Pancreas (tissue), 10 donors: ENCODE results near the gene CLEC2A. TPM values are rescaled to one million over a fixed set of nuclear protein-coding genes. Genes with fewer than 3 reads are reported as not detected.

Experiments
- ATAC-seq, 4 donors: fragments of 200-7000 bp; cut with Tn5 transposase; one replicate each; pipeline versions ENCODE4 v1.8.0 to v1.9.1; 2020; ENCODE audit warnings: mild to moderate bottlenecking in 4 of 4, moderate library complexity in 4 of 4
- DNase-seq, 6 donors: peaks; one replicate each; pipeline ENCODE4 v3.0.0-alpha.2; 2020
- FAIRE-seq: peaks from 2 replicates; lab custom pipeline; 2012; peaks lifted over from hg19 to GRCh38; lab: Jason Lieb, UNC
- H3K27ac ChIP-seq, 4 donors: fragments of 200-600 bp; sonication (generic); 1 replicate in 3 of 4; 2 replicates in 1 of 4; pipeline versions ENCODE4 v1.5.0 to v1.8.0; 2020
- H3K27me3 ChIP-seq, 4 donors: fragments of 200-600 bp; one replicate each; pipeline ENCODE4 v1.8.0; 2021
- H3K36me3 ChIP-seq, 3 donors: fragments of 200-600 bp; sonication (generic) in 1 of 3; one replicate each; pipeline versions ENCODE4 v1.5.0 to v1.8.0; 2020 to 2021
- H3K4me1 ChIP-seq, 3 donors: fragments of 200-600 bp; one replicate each; pipeline ENCODE4 v1.8.0; 2021
- H3K4me3 ChIP-seq, 4 donors: fragments of 200-600 bp; sonication (generic) in 2 of 4; one replicate each; pipeline versions ENCODE4 v1.5.0 to v1.8.0; 2020 to 2021
- H3K9me3 ChIP-seq, 4 donors: fragments of 200-600 bp; one replicate each; pipeline ENCODE4 v1.8.0; 2021
- WGBS, 2 donors: extraction: QIAGEN DNeasy Blood & Tissue Kit; methylation state at CpG; one replicate each; pipeline ENCODE4 v1.1.7; 2013; 5-methylcytosine and 5-hydroxymethylcytosine counted together
- intact Hi-C, 3 donors: fragments of 100-400 bp; cut with DNase I; formaldehyde crosslinking; loops; one replicate each; pipeline versions ENCODE4 v1.11.1 to v1.14.2; 2022
- polyA plus RNA-seq, 2 donors: library from polyadenylated mRNA; stranded (reverse); fragments of 200-250 nt; gene quantifications; one replicate each; pipeline ENCODE4 v1.2.3, GENCODE V29; 2013
- total RNA-seq, 6 donors: library from RNA; stranded (reverse); fragmentation: NEBNext Ultra II Directional in 4 of 6; extraction: Animal tissue kit (Norgen Biotek cat#: 25700) in 4 of 6; gene quantifications; one replicate each; pipeline versions ENCODE4 v1.2.1 to v1.2.4, GENCODE V29; 2021 to 2023
- TF ChIP-seq, protein P1 (sequence below), 4 donors: fragments of 200-600 bp; sonication (generic) in 3 of 4; IDR thresholded peaks; one replicate each; pipeline versions ENCODE4 v1.5.0 to v1.8.0; 2021; ENCODE audit warnings: antibody characterized with exemption in 4 of 4
- donor health status: healthy with polysubstance abuse.
- donor health status: DM: no; HTN: no; CAD: no; lungs with moderate emphysema.
- donor health status: DM: no; HTN: no; CAD: no.
- donor health status: control.
- donor health status: control.
- donor health status: Bipolar disorder and iron deficiency.
- donor health status: DM: yes; HTN: yes; CAD: no.
- donor health status: DM: no; HTN: no; CAD: no.
- donor health status: DM: no; HTN: no; CAD: no.
- donor health status: DM: yes; HTN: yes; CAD: no.

The CLEC2A gene
- total and polyA plus RNA-seq, 8 donors, result not detected

DNA sequence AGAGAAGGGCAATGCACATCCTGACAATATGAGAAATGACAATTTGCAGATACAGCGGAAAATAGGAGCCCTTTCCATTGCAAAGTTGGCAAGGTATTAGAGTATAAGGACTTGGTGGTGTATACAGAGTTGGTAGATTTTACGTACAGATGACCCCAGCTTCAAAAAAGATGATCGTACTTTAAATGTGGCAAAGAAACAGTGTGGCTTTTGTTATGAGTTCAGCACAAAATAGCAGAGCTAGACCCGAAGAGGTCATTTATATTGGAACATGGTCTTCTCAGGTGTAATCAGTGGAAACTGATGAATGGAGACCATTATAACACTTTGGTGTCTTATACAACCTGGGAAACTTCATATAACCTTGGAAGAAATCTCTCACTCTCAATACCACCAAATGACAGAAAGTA, 65.3 kb downstream of the CLEC2A start:
- Histone ChIP-seq H3K27ac (no peak overlapping the region), H3K4me3 (peak overlapping the region in 1 of 4 donors; percentile 38), H3K27me3 (peaks cover 0 to 3% (median 0%) of the 10 kb centered on the region in 4 donors), H3K9me3 (no peaks in the 10 kb centered on the region), H3K4me1 (peaks cover 0 to 6% (median 0%) of the 10 kb centered on the region in 3 donors), H3K36me3 (no peaks in the 10 kb centered on the region)
- DNase-seq (no peak), ATAC-seq (no peak), FAIRE-seq (no peak)
- intact Hi-C loops, result no loop called here
- WGBS, 2 donors, result 52 to 60% methylated on average over 4 of the region's 4 CpGs
- TF ChIP-seq, protein P1, sequence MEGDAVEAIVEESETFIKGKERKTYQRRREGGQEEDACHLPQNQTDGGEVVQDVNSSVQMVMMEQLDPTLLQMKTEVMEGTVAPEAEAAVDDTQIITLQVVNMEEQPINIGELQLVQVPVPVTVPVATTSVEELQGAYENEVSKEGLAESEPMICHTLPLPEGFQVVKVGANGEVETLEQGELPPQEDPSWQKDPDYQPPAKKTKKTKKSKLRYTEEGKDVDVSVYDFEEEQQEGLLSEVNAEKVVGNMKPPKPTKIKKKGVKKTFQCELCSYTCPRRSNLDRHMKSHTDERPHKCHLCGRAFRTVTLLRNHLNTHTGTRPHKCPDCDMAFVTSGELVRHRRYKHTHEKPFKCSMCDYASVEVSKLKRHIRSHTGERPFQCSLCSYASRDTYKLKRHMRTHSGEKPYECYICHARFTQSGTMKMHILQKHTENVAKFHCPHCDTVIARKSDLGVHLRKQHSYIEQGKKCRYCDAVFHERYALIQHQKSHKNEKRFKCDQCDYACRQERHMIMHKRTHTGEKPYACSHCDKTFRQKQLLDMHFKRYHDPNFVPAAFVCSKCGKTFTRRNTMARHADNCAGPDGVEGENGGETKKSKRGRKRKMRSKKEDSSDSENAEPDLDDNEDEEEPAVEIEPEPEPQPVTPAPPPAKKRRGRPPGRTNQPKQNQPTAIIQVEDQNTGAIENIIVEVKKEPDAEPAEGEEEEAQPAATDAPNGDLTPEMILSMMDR (IDR thresholded peaks at IDR 0.05), result no peak

DNA sequence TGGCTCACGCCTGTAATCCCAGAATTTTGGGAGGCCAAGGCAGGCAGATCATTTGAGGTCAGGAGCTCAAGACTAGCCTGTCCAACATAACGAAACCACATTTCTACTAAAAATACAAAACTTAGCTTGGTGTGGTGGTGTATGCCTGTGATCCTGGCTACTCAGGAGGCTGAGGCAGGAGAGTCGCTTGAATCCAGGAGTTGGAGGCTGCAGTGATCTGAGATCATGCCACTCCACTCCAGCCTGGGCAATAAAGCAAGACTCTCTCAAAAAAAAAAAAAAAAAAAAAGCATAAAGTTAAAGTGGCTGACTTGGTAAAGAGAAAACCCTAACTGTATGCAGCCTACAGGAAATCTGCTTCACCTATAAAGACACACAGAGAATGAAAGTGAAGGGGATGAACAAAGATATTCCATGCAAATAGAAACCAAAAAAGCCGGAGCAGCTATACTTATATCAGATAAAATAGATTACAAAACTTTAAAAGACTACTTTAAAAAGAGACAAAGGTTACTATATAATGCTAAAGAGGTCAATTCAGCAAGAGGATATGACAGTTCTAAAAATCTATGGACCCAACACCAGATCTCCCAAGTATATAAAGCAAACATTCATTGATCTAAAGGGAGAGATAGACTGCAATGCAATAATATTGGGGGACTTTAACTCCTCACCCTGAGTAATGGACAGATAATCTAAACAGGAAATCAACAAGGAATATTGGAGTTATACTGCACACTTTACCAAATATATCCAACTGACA, 67.1 kb downstream of the CLEC2A start:
- Histone ChIP-seq H3K27me3 (peaks cover 0 to 6% (median 0%) of the 10 kb centered on the region in 4 donors), H3K4me1 (peaks cover 0 to 6% (median 0%) of the 10 kb centered on the region in 3 donors), H3K36me3 (no peaks in the 10 kb centered on the region), H3K9me3 (no peaks in the 10 kb centered on the region), H3K27ac (no peak overlapping the region), H3K4me3 (no peak overlapping the region)
- FAIRE-seq, result no peak
- 57 to 82% methylated on average over 4 of the region's 4 CpGs for WGBS, 2 donors
- ATAC-seq, result no peak
- no peak for DNase-seq
- intact Hi-C loops, result no loop called here
- TF ChIP-seq, protein P1 (IDR thresholded peaks at IDR 0.05), result no peak

Other genes with a start within 250 kb of the CLEC2A start
- under 1 TPM in 2 of 6 donors, not detected in 4; 0.31 to 0.43 TPM for gene CLECL1, start 199.3 kb downstream of the CLEC2A start, total RNA-seq
- gene CLECL1, start 199.3 kb downstream of the CLEC2A start, polyA plus RNA-seq, result not detected
- gene CD69, start 171.5 kb downstream of the CLEC2A start, total RNA-seq, result 1 to 10 TPM in 2 of 6 donors, under 1 TPM in 4; 0.12 to 1.9 (median 0.76) TPM
- gene CD69, start 171.5 kb downstream of the CLEC2A start, polyA plus RNA-seq, result under 1 TPM; 0.23 to 0.31 TPM
- gene KLRF1, start 104.9 kb downstream of the CLEC2A start, total RNA-seq, result under 1 TPM in 5 of 6 donors, not detected in 1; 0.28 to 0.76 (median 0.35) TPM
- gene KLRF1, start 104.9 kb downstream of the CLEC2A start, polyA plus RNA-seq, result 1 to 10 TPM in 1 of 2 donors, under 1 TPM in 1; 0.84 to 2.1 TPM
- 1 to 10 TPM in 5 of 6 donors, under 1 TPM in 1; 0.65 to 6.3 (median 1.3) TPM for gene CLEC2B, start 63.0 kb downstream of the CLEC2A start, total RNA-seq
- 1 to 10 TPM; 1.7 to 2.4 TPM for gene CLEC2B, start 63.0 kb downstream of the CLEC2A start, polyA plus RNA-seq
- not detected for gene KLRF2, start 50.9 kb downstream of the CLEC2A start, total RNA-seq
- gene KLRF2, start 50.9 kb downstream of the CLEC2A start, polyA plus RNA-seq, result not detected
- 1 to 10 TPM in 2 of 6 donors, under 1 TPM in 3, not detected in 1; 0.19 to 3.4 (median 0.93) TPM for gene CLEC12A, start 39.0 kb upstream of the CLEC2A start, total RNA-seq
- under 1 TPM; 0.19 to 0.77 TPM for gene CLEC12A, start 39.0 kb upstream of the CLEC2A start, polyA plus RNA-seq
- gene CLEC1B, start 66.8 kb upstream of the CLEC2A start, total RNA-seq, result not detected
- under 1 TPM in 1 of 2 donors, not detected in 1; 0.02 TPM for gene CLEC1B, start 66.8 kb upstream of the CLEC2A start, polyA plus RNA-seq
- under 1 TPM in 1 of 6 donors, not detected in 5; 0.09 TPM for gene CLEC12B, start 78.3 kb upstream of the CLEC2A start, total RNA-seq
- gene CLEC12B, start 78.3 kb upstream of the CLEC2A start, polyA plus RNA-seq, result not detected
- gene CLEC9A, start 98.3 kb upstream of the CLEC2A start, total RNA-seq, result under 1 TPM in 3 of 6 donors, not detected in 3; 0.09 to 0.22 (median 0.18) TPM
- not detected for gene CLEC9A, start 98.3 kb upstream of the CLEC2A start, polyA plus RNA-seq
- gene CLEC1A, start 166.6 kb upstream of the CLEC2A start, total RNA-seq, result 1 to 10 TPM in 1 of 6 donors, under 1 TPM in 5; 0.24 to 1.8 (median 0.77) TPM
- 1 to 10 TPM in 1 of 2 donors, under 1 TPM in 1; 0.80 to 3.0 TPM for gene CLEC1A, start 166.6 kb upstream of the CLEC2A start, polyA plus RNA-seq
- 1 to 10 TPM in 4 of 6 donors, under 1 TPM in 2; 0.60 to 8.5 (median 2.2) TPM for gene CLEC7A, start 197.8 kb upstream of the CLEC2A start, total RNA-seq
- gene CLEC7A, start 197.8 kb upstream of the CLEC2A start, polyA plus RNA-seq, result 1 to 10 TPM in 1 of 2 donors, under 1 TPM in 1; 0.92 to 1.0 TPM
- gene OLR1, start 239.8 kb upstream of the CLEC2A start, total RNA-seq, result 10 to 100 TPM in 2 of 6 donors, 1 to 10 TPM in 1, under 1 TPM in 3; 0.65 to 34.3 (median 0.98) TPM
- under 1 TPM; 0.28 to 0.80 TPM for gene OLR1, start 239.8 kb upstream of the CLEC2A start, polyA plus RNA-seq
- gene TMEM52B, start 246.7 kb upstream of the CLEC2A start, total RNA-seq, result 1 to 10 TPM in 1 of 6 donors, under 1 TPM in 1, not detected in 4; 0.28 to 2.2 TPM
- gene TMEM52B, start 246.7 kb upstream of the CLEC2A start, polyA plus RNA-seq, result under 1 TPM in 1 of 2 donors, not detected in 1; 0.30 TPM